NCI-H748 treated with DMSO at 0.1 percent for 48 hours (cell line): Measurements from ENCODE around the gene NCOA7.
"Not testable (repeated sequence)": the region's sequence is repeated elsewhere in the genome, so short reads cannot be mapped to it uniquely, and the experiment has no call there.

Source experiments
- DNase-seq: peaks from one replicate; lab custom pipeline; 2025; lab: John Stamatoyannopoulos, UW

NCOA7 gene

DNA sequence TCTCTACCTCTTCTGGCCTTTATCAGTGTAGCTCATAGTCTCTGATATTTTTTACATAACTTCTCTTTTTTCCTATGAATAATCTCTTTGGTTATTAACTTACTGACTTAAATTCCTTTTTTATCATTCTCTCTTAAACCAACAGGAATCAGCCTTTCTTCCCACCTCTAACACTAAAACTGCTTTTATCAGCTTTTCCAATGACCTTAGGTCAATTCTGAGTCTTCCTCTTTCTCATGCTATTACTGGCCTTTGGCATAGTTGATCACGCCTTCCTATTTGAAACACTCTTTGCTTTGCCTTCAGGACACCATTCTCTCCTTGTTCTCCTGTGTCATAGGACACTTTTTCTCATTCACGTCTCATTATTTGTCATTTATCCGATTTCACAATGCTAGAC, 157.7 kb downstream of the NCOA7 start:
- DNase-seq: no peak

DNA sequence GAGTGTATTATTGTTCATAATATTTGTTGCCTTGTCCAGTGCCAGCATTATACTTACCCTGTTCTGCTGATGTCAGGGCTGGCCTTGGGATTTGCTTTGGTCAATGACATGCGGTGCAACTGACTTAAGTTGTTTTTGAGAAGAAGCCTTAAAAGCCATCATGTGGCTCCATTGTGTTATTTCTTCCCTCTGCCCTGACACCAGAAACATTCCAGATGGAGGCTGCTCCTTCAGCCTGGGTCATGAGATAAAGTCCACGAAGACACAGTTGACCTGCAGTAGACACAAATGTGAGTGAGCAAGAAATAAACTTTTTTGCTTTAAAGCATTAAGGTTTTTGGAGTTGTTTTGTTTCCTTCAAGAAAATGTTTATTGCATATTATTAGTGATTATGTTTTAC, 158.3 kb downstream of the NCOA7 start:
- DNase-seq: no peak

DNA sequence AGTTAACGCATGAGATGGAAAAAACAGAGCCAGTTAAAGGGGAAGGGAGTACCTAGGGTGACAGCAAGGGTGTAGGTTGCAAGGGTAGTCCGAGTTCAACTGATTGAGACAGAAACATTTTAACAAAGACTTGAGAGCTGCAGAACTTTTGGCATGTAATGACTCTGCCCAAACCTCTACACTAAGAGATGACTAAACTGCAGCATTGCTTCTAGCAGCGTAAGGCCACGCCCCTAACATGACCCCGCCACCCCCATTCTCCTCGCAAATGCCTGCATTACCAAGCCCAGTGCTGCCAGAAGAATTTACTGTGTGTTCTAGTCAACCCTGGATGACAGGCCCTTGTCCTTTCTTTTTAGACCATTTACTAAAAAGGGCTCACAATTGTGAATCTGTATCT, 159.5 kb downstream of the NCOA7 start:
- no peak for DNase-seq

DNA sequence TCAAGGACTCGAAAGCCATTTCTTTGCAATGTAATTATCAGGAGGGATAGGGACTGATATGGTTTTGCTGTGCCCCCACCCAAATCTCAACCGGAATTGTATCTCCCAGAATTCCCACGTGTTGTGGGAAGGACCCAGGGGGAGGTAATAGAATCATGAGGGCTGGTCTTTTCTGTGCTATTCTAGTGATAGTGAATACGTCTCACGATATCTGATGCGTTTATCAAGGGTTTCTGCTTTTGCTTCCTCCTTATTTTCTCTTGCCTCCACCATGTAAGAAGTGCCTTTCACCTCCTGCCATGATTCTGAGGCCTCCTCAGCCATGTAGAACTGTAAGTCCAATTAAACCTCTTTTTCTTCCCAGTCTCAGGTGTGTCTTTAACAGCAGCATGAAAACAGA, 160.0 kb downstream of the NCOA7 start:
- DNase-seq: not testable (repeated sequence)

DNA sequence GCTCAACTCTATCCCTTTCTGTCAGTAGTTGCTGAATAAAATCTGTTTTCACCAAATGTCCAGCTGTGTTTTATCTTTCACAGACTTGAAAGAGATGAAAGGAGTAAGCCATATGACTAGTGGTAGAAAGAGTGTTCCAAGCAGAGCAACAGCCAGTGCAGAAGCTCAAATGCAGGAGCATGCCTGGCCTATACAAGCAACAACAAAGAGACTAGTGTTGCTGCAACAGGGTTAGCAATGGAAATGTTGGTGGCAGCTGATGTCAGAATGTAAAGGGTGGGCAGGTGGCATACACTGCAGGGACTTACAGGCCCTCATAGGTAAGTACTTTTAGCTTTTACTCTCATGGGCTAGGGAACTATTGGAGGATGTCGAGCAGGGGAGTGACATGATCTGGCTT, 160.6 kb downstream of the NCOA7 start:
- no peak for DNase-seq

DNA sequence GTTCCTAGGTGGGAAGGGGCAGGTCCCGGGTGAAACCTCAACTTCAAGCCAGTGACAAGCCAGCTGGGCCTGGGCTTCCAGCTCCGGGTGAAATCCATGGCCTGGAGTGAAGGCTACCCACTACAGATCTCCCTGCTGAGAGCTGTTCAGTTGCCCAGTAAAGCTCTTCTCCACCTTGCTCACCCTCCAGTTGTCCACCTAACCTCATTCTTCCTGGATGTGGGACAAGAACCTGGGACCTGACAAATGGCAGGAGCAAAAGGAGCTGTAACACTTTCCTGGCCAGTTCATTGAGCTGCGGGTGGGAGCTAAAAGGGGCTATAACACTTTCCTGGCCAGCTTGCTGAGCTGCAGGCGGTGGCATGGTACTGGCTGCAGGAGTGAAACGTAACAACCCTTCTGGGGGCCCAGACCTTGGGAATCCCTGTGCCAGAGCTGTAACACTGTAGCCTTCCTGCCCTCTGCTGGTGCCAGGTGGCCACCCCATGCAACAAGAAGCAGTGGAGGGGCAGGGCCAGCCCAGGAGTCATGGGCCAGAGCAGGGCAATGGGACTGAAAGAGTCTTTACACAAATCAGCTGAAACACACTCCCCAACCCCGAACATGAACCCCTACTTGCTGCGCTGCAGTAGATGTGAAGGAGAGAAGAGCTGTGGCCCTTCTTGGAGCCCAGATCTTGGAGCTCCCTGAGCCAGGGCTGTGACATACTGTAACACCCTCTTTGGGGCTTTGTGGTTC, 162.2 kb downstream of the NCOA7 start:
- no peak for DNase-seq

DNA sequence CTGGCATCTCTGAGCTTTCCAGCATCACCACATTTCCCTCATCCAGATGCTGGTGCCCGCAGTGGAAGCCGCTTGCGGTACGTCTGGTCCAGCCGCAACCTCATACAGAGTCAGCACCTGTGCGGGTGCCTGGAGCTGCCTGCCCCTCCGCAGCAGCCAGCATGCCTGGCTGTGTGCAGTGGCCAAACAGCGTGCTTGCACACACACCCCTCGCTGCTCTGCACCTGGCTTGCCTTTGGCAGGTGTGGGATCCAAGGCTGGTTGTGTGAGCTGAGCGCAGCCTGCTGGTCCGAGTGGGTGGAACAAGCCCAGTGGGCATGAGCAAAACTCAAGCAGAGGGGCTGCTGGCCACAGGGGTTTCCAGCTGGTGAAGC, 162.7 kb downstream of the NCOA7 start:
- DNase-seq: peak; percentile 80

DNA sequence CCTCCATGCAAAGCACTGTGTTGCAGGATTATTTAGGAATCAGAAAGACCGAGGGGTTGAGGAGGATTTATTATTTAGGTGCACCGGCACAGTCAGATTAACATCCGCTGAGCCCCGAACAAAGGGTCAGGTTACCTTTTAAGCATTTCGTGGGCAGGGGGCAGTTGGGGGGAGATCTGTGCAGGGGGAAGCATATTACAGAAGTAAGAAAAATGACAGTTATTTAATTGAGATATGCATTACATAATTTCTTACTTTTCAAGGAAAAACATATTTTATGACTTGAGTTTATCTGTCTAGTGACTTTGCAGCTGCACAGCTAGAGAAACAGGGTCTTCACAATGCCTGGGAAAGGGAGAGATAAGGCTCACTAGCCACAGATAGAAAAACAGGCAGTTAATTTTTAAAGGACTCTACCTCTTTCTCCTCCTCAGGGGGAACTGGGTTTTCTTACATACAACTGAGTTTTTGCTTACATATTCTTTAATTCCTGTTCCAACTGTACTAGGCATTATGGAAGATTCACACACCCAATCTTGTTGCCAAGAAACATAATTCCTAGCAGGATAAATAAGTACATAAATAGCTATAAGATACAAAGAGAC, 164.1 kb downstream of the NCOA7 start:
- DNase-seq: no peak

DNA sequence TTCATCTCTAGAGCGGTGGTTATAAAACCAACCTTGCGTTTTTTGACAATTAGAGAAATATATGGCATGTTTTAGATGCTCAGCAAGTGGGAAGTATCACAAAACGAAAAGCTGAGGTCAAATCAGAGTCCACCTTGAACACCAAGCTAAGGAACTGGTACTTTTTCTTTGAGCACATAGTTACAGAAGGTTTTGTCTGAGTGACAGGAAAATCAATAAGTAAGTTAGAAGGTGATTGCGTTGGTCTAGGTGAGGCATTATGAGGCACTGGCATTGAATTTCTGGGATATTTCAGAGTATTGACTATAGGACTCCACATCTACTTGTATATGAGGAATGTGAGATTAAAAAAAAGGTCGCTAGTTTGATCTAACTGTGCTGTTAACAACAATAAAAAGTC, 165.2 kb downstream of the NCOA7 start:
- no peak for DNase-seq

DNA sequence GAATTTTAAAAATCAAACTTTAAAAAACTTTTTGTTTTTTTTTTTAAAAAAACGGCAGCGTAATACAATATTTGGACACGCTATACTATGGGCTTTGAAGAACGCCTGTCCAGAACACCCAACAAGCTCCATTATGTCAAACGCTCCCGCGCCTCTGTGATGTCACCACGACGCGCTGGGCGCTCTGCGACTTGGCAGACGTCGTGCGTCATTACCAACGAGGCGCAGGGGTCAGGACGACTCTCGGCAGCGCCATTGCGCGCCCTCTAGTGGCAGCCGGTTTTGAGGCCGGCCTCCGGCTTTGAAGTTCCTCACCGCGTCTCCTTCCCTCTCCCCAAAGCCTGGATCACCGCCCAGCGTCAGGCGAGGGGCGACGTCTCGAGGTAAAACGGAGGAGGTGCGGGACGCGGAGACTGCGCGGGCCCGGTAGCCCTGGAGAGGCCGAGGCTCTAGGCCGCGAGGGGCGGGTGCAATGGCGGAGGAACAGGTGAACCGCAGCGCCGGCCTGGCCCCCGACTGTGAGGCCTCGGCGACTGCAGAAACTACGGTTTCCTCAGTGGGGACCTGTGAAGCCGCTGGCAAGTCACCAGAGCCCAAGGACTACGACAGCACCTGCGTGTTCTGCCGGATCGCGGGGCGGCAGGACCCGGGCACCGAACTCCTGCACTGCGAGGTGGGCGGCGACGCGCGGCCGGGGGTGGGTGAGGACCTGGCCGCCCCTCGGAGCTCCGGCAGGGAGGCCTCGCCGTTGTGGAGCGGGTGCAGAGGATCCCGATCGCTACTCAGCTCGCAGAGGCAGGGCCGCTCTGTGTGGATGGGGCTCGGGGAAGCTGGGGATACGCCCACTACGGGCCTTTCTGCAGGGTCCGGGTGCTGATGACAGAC, 166.0 kb downstream of the NCOA7 start, which contains the start of gene HINT3:
HINT3 (plus strand) TSS at position 265 of the 885 bp plus-strand sequence; CDS start at position 473, 208 bp downstream.
- peak; percentile 93 for DNase-seq

DNA sequence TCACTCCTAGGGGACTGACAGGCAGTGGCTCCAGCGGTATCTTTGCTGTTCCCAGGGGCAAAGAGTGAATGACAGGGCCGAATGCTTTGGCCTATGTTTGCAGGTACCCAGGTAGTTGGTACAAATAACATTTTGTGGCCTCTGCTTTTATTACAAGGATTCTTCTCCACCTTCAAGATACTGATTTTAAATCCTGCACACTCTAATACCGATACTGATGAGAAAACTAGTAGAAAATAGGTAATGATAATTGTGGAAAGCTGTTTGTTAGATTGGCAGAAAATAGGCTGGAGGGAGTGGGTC, 166.6 kb downstream of the NCOA7 start:
- no peak for DNase-seq

DNA sequence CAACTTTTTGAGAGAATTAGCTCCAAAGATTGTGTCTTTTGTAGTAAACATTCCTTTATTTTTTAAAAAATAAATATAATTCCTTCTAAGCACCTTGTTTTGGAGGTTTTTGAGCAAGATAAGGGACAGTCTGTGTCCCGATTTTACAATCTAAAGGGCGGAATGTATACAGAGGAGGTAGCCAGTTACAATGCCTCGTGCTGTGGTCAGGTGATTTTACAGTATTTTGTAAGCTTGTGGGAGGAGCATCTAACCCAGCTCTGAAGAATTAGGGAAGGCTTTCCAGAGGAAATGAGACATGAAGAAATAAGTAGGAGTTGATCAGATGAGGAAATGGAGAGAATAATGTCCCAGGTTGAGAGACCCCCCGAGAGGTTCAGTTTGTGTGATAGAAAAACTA, 167.1 kb downstream of the NCOA7 start:
- no peak for DNase-seq

DNA sequence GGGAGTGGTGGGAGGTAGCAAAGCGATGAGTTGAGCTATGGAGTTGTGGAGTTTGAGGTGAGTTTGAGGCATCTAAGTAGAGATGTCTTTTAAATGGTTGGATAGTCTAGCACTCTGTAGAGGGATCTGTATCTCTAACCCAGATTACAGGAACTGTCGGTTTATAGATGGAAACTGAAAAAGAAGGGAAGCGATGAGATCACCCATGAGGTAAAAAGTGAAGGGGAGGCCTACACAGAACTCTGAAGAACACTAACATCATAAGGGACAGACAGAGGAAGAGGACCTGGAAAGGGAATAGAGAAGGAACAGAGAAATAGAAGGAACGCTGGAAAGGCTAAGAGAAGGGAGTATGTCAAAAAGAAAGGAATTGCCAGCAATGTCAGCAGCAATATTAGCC, 168.3 kb downstream of the NCOA7 start:
- no peak for DNase-seq

DNA sequence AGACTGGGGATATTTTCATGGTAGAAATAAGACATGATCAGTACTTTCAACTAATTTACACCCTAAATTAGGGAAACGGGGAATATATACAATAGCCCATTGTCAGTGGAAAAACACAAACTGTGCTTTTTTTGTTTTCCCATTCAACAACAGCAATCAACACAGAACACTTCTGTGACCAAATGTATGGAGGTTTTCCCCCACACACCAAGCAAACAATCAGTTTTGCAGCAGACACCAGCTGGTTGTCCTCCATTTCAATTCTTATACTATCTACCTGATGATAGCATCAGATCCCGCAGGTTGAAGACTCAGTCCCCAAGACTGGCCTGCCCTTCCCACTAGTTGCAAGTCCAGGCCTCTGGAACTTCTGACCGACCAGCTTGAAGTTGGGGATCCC, 170.4 kb downstream of the NCOA7 start:
- DNase-seq: no peak

DNA sequence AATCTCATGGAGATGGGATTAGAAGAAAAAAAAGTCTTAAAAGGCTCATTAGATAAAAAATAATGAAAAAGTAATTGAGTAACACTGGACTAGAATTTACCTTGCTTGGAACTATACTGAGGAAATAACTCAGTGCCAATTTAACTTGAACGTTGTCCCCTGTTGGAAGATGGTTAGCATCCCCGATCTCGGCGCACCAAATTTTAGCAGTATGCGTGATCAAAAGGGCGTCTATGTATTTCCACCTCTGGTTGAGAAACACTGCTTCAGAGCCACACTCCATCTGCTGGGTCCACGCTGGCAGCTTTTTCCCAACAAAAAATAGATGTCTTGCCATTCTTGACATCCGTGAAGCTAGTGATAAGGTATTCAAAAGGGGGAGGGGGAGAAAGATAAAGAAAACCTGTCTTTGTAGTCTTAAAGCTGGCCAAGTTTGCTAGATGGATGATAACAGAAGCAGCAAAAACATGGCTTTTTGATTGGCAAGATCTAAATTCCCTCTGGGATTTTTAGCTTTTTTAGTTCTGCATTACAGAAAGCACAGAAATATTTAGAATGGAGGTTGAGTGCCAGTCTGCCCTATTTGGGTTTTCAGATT, 172.2 kb downstream of the NCOA7 start:
- DNase-seq: no peak

DNA sequence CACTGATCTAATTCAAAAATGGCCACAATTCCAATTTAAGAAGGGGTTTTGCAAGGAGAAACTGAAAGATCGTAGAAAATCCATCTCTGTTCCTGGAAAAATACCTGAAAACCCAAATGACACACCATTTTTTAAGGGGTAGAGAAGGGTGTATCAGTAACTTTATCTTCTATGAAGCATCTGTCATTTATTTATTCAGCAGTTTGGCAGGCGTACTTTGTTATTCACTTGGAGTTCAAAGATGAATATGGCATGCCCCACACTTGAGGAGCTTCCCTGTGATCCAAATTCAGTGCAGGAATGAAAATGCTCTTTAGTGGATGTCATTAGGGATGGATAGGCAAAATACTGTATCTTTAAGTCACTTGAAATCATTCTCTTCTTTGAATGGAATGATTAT, 173.1 kb downstream of the NCOA7 start:
- DNase-seq: no peak

DNA sequence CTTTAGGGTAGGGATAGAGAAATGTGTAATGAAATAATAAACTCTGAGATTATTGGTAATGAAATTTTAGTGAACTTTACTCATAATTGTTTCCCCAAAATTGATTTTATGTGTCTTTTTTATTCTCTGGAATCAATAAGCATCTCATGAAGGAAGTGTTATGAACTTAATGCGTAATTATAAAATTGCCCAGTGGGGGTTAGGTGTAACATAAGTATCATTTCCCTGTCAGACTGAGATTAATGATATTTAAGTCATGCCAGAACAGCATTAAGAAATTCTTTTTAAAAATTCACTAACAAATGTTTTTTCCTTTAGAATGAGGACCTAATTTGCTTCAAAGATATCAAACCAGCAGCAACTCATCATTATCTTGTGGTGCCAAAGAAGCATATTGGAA, 175.8 kb downstream of the NCOA7 start:
- DNase-seq: no peak

DNA sequence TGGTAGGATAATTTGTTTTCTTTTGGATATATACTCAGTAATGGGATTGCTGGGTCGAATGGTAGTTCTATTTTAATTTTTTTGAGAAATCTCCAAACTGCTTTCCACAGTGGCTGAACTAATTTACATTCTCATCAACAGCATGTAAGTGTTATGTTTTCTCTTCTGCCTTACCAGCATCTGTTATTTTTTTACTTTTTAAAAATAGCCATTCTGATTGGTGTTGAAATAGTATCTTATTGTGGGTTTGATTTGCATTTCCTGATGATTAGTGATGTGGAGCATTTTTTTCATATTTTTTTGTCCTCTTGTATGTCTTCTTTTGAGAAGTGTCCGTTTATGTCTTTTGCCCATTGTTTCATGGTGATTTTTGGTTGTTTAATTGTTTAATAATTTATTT, 177.7 kb downstream of the NCOA7 start:
- DNase-seq: no peak

DNA sequence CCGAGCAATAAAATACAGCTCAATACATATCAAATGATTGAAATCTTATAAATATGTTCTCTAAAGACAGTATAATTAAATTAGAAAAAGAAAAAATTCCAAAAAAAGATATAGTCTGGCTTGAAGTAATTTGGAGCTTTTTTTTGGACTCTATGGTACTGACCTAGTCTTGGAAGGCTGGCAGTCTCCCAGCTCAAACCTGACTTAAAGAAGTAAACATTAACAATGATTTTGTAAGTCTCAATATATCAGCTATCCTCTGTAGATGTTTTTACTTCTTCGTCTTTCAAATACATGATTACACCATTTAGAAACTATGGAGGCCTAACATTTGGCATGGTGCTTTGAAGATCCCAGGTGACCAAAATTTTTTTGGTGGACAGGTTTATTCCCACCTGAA, 180.0 kb downstream of the NCOA7 start:
- DNase-seq: no peak

DNA sequence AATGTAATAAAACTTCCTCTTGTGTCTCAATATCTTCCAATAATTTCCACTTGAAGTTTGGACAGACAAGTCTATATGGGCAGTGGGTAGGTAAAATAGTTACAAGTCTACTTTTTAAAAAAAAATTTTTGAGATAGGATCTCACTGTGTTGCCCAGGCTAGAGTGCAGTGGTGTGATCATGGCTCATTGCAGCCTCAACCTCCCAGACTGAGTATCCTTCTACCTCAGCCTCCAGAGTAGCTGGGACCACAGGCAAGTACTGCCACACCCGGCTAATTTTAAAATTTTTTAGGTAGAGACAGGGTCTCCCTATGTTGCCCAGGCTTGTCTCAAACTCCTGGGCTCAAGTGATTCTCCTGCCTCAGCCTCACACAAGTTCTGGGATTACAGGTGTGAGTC, 181.7 kb downstream of the NCOA7 start:
- DNase-seq: not testable (repeated sequence)

DNA sequence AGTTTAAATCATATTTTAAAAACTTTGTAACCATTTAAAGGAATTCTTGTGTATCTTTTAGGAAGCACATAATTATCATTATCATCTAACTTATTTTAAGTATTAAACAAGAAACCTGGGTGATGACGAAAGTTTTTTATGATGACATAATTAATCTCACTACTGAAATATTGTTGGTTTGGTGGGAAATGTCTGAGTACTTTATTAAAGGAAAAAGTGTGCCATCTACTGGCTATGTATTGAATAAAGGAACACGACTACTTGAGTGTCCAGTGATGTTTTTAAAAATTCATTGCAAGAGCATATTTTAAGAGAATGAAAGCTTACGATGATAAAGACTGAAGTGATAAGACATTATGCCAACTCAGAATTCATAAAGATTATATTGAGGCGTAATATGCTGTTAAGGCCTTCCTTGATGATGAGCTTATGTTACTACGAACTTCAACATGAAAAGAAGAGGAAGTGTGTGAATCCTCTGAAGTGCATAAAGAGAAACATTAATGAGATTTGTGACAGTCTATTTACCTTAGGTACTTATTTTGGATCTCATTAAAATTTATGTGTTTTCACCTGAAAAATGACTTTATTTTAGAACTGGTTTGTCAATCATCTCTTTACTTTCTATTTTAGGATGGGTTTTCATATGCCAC, 183.6 kb downstream of the NCOA7 start:
- DNase-seq: peak; percentile 31

DNA sequence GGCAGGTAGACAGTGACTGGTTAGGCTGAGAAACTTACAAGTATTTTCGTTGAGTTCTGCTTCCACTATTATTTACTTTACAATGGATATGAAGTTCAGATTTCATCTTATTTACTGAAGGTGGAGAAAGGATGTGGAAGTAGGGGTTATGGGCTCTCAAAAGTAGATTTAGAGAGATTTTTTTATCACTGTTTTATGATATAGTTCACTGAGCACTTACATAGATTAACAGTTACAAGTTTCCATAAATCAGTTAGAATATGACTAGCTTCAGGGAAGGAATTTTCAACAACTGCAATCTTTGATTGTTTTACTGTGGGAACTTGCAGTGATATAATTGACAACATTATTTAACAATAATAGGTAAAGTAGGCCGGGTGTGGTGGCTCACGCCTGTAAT, 188.3 kb downstream of the NCOA7 start:
- no peak for DNase-seq
